HEK293 (cell line): ENCODE data around the gene ZFP1.

Experiments
- BCL11A ChIP-seq: fragments of 450-650 bp; formaldehyde crosslinking; IDR thresholded peaks from 2 replicates; pipeline ENCODE4 v1.5.1; 2016; ENCODE audit warnings: low read depth, missing biosample characterization, missing genetic modification characterization
- KLF1 ChIP-seq: fragments of 450-650 bp; formaldehyde crosslinking; IDR thresholded peaks from 2 replicates; pipeline ENCODE4 v1.5.1; 2016; ENCODE audit warnings: missing biosample characterization, missing genetic modification characterization
- SP3 ChIP-seq: fragments of 450-650 bp; formaldehyde crosslinking; IDR thresholded peaks from 2 replicates; pipeline ENCODE4 v1.5.1; 2016; ENCODE audit warnings: missing biosample characterization, missing genetic modification characterization
- ZFP69B ChIP-seq: fragments of 450-650 bp; formaldehyde crosslinking; IDR thresholded peaks from 2 replicates; pipeline ENCODE4 v1.5.1; 2016; ENCODE audit warnings: missing biosample characterization, missing genetic modification characterization
- ZNF19 ChIP-seq: fragments of 450-650 bp; formaldehyde crosslinking; IDR thresholded peaks from 2 replicates; pipeline ENCODE4; 2016; ENCODE audit warnings: missing biosample characterization, missing genetic modification characterization, low read depth
- ZNF239 ChIP-seq: fragments of 450-650 bp; formaldehyde crosslinking; IDR thresholded peaks from 2 replicates; pipeline ENCODE4 v1.5.1; 2016; ENCODE audit warnings: missing biosample characterization, missing genetic modification characterization
- ZNF404 ChIP-seq: fragments of 450-650 bp; formaldehyde crosslinking; IDR thresholded peaks from 2 replicates; pipeline ENCODE4 v1.5.1; 2017; ENCODE audit warnings: missing biosample characterization, missing genetic modification characterization
- ZNF529 ChIP-seq: fragments of 450-650 bp; formaldehyde crosslinking; IDR thresholded peaks from 2 replicates; pipeline ENCODE4 v1.5.1; 2017; ENCODE audit warnings: missing genetic modification characterization, missing biosample characterization; ENCODE audit not compliant: insufficient replicate concordance
- ZNF654 ChIP-seq: fragments of 450-650 bp; formaldehyde crosslinking; IDR thresholded peaks from 2 replicates; pipeline ENCODE4 v1.5.1; 2016; ENCODE audit warnings: low read depth, missing biosample characterization, missing genetic modification characterization
- ZNF660 ChIP-seq: fragments of 450-650 bp; IDR thresholded peaks from 2 replicates; pipeline ENCODE4 v1.5.1; 2018; ENCODE audit warnings: missing biosample characterization, mild to moderate bottlenecking, missing genetic modification characterization
- ZNF768 ChIP-seq: fragments of 450-650 bp; formaldehyde crosslinking; IDR thresholded peaks from 2 replicates; pipeline ENCODE4 v1.5.1; 2018; ENCODE audit warnings: missing biosample characterization, mild to moderate bottlenecking, missing genetic modification characterization
- ZNF792 ChIP-seq: fragments of 450-650 bp; formaldehyde crosslinking; IDR thresholded peaks from 2 replicates; pipeline ENCODE4 v1.5.1; 2016; ENCODE audit warnings: missing biosample characterization, missing genetic modification characterization
- ZNF837 ChIP-seq: fragments of 450-650 bp; formaldehyde crosslinking; IDR thresholded peaks from 2 replicates; pipeline ENCODE4 v1.5.1; 2016; ENCODE audit warnings: missing biosample characterization, missing genetic modification characterization
- TF ChIP-seq, protein P1 (sequence below): fragments of 450-650 bp; formaldehyde crosslinking; IDR thresholded peaks from 2 replicates; pipeline ENCODE4 v1.5.1; 2016; ENCODE audit warnings: missing biosample characterization, missing genetic modification characterization
- TF ChIP-seq, protein P2 (sequence below): fragments of 450-650 bp; formaldehyde crosslinking; IDR thresholded peaks from 2 replicates; pipeline ENCODE4 v1.5.1; 2016; ENCODE audit warnings: missing biosample characterization, missing genetic modification characterization
- TF ChIP-seq, protein P3 (sequence below): fragments of 450-650 bp; formaldehyde crosslinking; IDR thresholded peaks from 2 replicates; pipeline ENCODE4 v1.5.1; 2016; ENCODE audit warnings: missing biosample characterization, missing genetic modification characterization, borderline replicate concordance
- TF ChIP-seq, protein P4 (sequence below): fragments of 450-650 bp; formaldehyde crosslinking; IDR thresholded peaks from 2 replicates; pipeline ENCODE4 v1.5.1; 2016; ENCODE audit warnings: missing biosample characterization, missing genetic modification characterization, borderline replicate concordance
- TF ChIP-seq, protein P5 (sequence below): fragments of 450-650 bp; IDR thresholded peaks from 2 replicates; pipeline ENCODE4 v1.5.1; 2018; ENCODE audit warnings: missing biosample characterization, mild to moderate bottlenecking, missing genetic modification characterization
- TF ChIP-seq, protein P6 (sequence below): fragments of 450-650 bp; formaldehyde crosslinking; IDR thresholded peaks from 2 replicates; pipeline ENCODE4 v1.5.1; 2016; ENCODE audit warnings: missing biosample characterization, missing genetic modification characterization

The ZFP1 gene

DNA sequence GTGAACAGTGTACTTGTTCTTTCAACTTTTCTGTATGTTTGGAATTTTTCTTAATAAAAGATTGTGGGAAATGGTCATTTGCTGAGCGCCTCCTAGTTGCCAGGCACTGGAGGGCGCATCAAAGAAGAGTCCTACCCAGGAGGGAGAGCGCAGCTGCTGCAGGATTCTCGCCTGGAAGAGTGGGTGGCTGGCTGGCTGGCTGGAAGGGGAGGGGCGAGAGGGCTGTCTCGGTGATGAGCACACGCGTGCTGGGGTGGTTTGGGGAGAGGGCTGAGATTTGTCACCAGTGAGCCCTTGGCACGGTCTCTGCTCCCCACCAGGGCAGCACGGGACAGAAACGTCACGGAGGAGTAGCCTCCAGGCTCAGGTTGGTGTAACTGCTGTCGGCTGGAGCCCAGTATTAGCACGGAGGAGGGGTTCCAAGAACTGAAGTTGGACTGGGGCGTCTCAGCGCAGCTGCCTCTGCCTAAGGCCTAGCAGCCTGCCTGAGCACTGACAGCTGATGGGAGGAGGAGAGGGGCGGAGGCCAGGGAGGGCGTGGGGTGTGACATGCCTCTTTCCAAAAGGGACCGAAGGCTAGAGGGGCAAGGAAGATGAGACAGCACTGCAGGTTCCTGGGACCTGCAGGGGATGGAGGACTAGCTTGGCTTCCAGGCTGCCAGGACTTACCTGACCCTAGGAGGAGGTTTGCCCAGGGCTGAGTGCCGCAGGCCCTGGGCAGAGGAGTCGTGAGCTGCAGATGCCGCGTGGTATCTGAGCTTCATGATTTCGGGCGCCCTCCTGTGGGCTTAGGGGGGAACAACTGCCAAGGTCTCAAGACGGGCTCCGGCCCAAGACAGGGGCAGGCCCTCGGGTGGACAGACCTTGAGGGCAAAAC lies 37.4 kb upstream of the ZFP1 start (continued):
- TF ChIP-seq, protein P1, sequence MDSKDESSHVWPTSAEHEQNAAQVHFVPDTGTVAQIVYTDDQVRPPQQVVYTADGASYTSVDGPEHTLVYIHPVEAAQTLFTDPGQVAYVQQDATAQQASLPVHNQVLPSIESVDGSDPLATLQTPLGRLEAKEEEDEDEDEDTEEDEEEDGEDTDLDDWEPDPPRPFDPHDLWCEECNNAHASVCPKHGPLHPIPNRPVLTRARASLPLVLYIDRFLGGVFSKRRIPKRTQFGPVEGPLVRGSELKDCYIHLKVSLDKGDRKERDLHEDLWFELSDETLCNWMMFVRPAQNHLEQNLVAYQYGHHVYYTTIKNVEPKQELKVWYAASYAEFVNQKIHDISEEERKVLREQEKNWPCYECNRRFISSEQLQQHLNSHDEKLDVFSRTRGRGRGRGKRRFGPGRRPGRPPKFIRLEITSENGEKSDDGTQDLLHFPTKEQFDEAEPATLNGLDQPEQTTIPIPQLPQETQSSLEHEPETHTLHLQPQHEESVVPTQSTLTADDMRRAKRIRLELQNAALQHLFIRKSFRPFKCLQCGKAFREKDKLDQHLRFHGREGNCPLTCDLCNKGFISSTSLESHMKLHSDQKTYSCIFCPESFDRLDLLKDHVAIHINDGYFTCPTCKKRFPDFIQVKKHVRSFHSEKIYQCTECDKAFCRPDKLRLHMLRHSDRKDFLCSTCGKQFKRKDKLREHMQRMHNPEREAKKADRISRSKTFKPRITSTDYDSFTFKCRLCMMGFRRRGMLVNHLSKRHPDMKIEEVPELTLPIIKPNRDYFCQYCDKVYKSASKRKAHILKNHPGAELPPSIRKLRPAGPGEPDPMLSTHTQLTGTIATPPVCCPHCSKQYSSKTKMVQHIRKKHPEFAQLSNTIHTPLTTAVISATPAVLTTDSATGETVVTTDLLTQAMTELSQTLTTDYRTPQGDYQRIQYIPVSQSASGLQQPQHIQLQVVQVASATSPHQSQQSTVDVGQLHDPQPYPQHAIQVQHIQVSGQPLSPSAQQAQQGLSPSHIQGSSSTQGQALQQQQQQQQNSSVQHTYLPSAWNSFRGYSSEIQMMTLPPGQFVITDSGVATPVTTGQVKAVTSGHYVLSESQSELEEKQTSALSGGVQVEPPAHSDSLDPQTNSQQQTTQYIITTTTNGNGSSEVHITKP (tag by site-specific recombination), result no peak
- no peak for TF ChIP-seq ZNF529
- TF ChIP-seq ZNF660 (tag by site-specific recombination), result peak; percentile 66; the same call in 1 of the 2 replicates
- no peak for TF ChIP-seq BCL11A
- TF ChIP-seq, protein P2, sequence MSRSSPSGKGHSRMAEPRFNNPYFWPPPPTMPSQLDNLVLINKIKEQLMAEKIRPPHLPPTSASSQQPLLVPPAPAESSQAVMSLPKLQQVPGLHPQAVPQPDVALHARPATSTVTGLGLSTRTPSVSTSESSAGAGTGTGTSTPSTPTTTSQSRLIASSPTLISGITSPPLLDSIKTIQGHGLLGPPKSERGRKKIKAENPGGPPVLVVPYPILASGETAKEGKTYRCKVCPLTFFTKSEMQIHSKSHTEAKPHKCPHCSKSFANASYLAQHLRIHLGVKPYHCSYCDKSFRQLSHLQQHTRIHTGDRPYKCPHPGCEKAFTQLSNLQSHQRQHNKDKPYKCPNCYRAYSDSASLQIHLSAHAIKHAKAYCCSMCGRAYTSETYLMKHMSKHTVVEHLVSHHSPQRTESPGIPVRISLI (tag by site-specific recombination), result no peak
- 0 out of 2 replicates have a peak, but pooled peaks have one; percentile 21 for TF ChIP-seq ZNF792 (tag by site-specific recombination)
- TF ChIP-seq ZNF654 (tag by site-specific recombination), result peak; percentile 86
- TF ChIP-seq, protein P3, sequence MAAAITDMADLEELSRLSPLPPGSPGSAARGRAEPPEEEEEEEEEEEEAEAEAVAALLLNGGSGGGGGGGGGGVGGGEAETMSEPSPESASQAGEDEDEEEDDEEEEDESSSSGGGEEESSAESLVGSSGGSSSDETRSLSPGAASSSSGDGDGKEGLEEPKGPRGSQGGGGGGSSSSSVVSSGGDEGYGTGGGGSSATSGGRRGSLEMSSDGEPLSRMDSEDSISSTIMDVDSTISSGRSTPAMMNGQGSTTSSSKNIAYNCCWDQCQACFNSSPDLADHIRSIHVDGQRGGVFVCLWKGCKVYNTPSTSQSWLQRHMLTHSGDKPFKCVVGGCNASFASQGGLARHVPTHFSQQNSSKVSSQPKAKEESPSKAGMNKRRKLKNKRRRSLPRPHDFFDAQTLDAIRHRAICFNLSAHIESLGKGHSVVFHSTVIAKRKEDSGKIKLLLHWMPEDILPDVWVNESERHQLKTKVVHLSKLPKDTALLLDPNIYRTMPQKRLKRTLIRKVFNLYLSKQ (tag by site-specific recombination), result no peak
- TF ChIP-seq ZFP69B (tag by site-specific recombination), result 0 out of 2 replicates have a peak, but pooled peaks have one; percentile 24
- TF ChIP-seq ZNF239 (tag by site-specific recombination), result no peak
- TF ChIP-seq, protein P4, sequence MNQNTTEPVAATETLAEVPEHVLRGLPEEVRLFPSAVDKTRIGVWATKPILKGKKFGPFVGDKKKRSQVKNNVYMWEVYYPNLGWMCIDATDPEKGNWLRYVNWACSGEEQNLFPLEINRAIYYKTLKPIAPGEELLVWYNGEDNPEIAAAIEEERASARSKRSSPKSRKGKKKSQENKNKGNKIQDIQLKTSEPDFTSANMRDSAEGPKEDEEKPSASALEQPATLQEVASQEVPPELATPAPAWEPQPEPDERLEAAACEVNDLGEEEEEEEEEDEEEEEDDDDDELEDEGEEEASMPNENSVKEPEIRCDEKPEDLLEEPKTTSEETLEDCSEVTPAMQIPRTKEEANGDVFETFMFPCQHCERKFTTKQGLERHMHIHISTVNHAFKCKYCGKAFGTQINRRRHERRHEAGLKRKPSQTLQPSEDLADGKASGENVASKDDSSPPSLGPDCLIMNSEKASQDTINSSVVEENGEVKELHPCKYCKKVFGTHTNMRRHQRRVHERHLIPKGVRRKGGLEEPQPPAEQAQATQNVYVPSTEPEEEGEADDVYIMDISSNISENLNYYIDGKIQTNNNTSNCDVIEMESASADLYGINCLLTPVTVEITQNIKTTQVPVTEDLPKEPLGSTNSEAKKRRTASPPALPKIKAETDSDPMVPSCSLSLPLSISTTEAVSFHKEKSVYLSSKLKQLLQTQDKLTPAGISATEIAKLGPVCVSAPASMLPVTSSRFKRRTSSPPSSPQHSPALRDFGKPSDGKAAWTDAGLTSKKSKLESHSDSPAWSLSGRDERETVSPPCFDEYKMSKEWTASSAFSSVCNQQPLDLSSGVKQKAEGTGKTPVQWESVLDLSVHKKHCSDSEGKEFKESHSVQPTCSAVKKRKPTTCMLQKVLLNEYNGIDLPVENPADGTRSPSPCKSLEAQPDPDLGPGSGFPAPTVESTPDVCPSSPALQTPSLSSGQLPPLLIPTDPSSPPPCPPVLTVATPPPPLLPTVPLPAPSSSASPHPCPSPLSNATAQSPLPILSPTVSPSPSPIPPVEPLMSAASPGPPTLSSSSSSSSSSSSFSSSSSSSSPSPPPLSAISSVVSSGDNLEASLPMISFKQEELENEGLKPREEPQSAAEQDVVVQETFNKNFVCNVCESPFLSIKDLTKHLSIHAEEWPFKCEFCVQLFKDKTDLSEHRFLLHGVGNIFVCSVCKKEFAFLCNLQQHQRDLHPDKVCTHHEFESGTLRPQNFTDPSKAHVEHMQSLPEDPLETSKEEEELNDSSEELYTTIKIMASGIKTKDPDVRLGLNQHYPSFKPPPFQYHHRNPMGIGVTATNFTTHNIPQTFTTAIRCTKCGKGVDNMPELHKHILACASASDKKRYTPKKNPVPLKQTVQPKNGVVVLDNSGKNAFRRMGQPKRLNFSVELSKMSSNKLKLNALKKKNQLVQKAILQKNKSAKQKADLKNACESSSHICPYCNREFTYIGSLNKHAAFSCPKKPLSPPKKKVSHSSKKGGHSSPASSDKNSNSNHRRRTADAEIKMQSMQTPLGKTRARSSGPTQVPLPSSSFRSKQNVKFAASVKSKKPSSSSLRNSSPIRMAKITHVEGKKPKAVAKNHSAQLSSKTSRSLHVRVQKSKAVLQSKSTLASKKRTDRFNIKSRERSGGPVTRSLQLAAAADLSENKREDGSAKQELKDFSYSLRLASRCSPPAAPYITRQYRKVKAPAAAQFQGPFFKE (tag by site-specific recombination), result no peak
- TF ChIP-seq ZNF837 (tag by site-specific recombination), result no peak
- no peak for TF ChIP-seq ZNF19 (tag by site-specific recombination)
- TF ChIP-seq ZNF404 (tag by site-specific recombination), result no peak
- TF ChIP-seq, protein P5, sequence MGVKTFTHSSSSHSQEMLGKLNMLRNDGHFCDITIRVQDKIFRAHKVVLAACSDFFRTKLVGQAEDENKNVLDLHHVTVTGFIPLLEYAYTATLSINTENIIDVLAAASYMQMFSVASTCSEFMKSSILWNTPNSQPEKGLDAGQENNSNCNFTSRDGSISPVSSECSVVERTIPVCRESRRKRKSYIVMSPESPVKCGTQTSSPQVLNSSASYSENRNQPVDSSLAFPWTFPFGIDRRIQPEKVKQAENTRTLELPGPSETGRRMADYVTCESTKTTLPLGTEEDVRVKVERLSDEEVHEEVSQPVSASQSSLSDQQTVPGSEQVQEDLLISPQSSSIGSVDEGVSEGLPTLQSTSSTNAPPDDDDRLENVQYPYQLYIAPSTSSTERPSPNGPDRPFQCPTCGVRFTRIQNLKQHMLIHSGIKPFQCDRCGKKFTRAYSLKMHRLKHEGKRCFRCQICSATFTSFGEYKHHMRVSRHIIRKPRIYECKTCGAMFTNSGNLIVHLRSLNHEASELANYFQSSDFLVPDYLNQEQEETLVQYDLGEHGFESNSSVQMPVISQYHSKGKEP (tag by site-specific recombination), result 0 out of 2 replicates have a peak, but pooled peaks have one; percentile 32
- TF ChIP-seq SP3 (tag by site-specific recombination), result peak; percentile 69
- peak; percentile 93 for TF ChIP-seq KLF1 (tag by site-specific recombination)
- TF ChIP-seq ZNF768 (tag by site-specific recombination), result no peak
- TF ChIP-seq, protein P6, sequence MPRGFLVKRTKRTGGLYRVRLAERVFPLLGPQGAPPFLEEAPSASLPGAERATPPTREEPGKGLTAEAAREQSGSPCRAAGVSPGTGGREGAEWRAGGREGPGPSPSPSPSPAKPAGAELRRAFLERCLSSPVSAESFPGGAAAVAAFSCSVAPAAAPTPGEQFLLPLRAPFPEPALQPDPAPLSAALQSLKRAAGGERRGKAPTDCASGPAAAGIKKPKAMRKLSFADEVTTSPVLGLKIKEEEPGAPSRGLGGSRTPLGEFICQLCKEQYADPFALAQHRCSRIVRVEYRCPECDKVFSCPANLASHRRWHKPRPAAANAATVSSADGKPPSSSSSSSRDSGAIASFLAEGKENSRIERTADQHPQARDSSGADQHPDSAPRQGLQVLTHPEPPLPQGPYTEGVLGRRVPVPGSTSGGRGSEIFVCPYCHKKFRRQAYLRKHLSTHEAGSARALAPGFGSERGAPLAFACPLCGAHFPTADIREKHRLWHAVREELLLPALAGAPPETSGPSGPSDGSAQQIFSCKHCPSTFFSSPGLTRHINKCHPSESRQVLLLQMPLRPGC, result peak; percentile 17; the same call in 1 of the 2 replicates
